ENCODE data around the gene FBXL2.

GRCh38 chr3:33287672-33288282, 10.5 kb downstream of the FBXL2 start:
- TF ChIP-seq YY2 (tag by site-specific recombination; IDR thresholded peaks at IDR 0.05) (no peak), YY1 (tag by site-specific recombination; IDR thresholded peaks at IDR 0.05) (no peak)
